ENCODE results near the gene IMPA2.

- TF ChIP-seq, protein P1, sequence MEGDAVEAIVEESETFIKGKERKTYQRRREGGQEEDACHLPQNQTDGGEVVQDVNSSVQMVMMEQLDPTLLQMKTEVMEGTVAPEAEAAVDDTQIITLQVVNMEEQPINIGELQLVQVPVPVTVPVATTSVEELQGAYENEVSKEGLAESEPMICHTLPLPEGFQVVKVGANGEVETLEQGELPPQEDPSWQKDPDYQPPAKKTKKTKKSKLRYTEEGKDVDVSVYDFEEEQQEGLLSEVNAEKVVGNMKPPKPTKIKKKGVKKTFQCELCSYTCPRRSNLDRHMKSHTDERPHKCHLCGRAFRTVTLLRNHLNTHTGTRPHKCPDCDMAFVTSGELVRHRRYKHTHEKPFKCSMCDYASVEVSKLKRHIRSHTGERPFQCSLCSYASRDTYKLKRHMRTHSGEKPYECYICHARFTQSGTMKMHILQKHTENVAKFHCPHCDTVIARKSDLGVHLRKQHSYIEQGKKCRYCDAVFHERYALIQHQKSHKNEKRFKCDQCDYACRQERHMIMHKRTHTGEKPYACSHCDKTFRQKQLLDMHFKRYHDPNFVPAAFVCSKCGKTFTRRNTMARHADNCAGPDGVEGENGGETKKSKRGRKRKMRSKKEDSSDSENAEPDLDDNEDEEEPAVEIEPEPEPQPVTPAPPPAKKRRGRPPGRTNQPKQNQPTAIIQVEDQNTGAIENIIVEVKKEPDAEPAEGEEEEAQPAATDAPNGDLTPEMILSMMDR (IDR thresholded peaks at IDR 0.05) = no peak
- no peak for TF ChIP-seq POLR2A (IDR thresholded peaks at IDR 0.05)
Observed at GRCh38 chr18:11943551-11943950, 37.8 kb upstream of the IMPA2 start.
